H1 (cell line): ENCODE data around the gene SLC12A7. TPM values are rescaled to one million over a fixed set of nuclear protein-coding genes. Genes with fewer than 3 reads are reported as not detected.

ENCODE experiments used
- BCL11A ChIP-seq, 2 experiments: IDR thresholded peaks; one replicate each; pipeline ENCODE4 v1.6.1; 2011; ENCODE audit warnings: low read depth in 2 of 2, low read length in 2 of 2, mild to moderate bottlenecking in 2 of 2
- BRCA1 ChIP-seq: IDR thresholded peaks from 2 replicates; pipeline ENCODE4 v1.6.1; 2012; ENCODE audit warnings: low read depth, low read length, improper control_type of control experiment
- CREB1 ChIP-seq: IDR thresholded peaks from 2 replicates; pipeline ENCODE4 v1.6.1; 2012; ENCODE audit warnings: inconsistent platforms
- GABPA ChIP-seq: IDR thresholded peaks from 2 replicates; pipeline ENCODE4 v1.6.1; 2011; ENCODE audit warnings: mild to moderate bottlenecking, low read length, moderate library complexity, borderline replicate concordance; ENCODE audit not compliant: insufficient read depth
- NANOG ChIP-seq: IDR thresholded peaks from 2 replicates; pipeline ENCODE4 v1.6.1; 2011; ENCODE audit warnings: low read length, low read depth, mild to moderate bottlenecking, inconsistent platforms; ENCODE audit not compliant: insufficient read depth, poor library complexity, severe bottlenecking
- SIN3A ChIP-seq, 2 experiments: IDR thresholded peaks in 1 of 2; conservative IDR thresholded peaks in 1 of 2; 2 replicates each; pipeline ENCODE4 v1.6.1; 2011 to 2012; ENCODE audit warnings: low read length in 2 of 2, improper control_type of control experiment in 1 of 2, low read depth in 1 of 2, mild to moderate bottlenecking in 1 of 2
- TCF12 ChIP-seq: IDR thresholded peaks from 2 replicates; pipeline ENCODE4 v1.6.1; 2011; ENCODE audit warnings: low read depth, mild to moderate bottlenecking, low read length
- polyA plus RNA-seq, 7 experiments: library from polyadenylated mRNA; depleted of rRNA in 3 of 7; stranded (reverse) in 5 of 7; unstranded in 2 of 7; fragments of >200 nt in 5 of 7; fragments of 200-250 nt in 2 of 7; gene quantifications; 1 replicate in 5 of 7; 2 replicates in 1 of 7; 4 replicates in 1 of 7; pipeline versions ENCODE4 v1.2.1 to v1.2.3, GENCODE V29; 2011 to 2013; ENCODE audit warnings: missing spikeins in 2 of 7, mixed read lengths in 2 of 7
- total RNA-seq: library from RNA; stranded (reverse); fragmentation: NEBNext Ultra II Directional; extraction: Animal tissue kit (Norgen Biotek cat#: 25700); gene quantifications from 2 replicates; pipeline ENCODE4 v1.2.1, GENCODE V29; 2021
- TF ChIP-seq, protein P1 (sequence below): fragments of 300-600 bp; sonication (generic); IDR thresholded peaks from 2 replicates; pipeline ENCODE4 v1.7.1; 2012; ENCODE audit warnings: low read length, moderate library complexity, mild to moderate bottlenecking, inconsistent platforms; ENCODE audit not compliant: insufficient replicate concordance

Gene SLC12A7
- total and polyA plus RNA-seq, 2 of the 8 experiments (the other 6 are each of a cell fraction or from before 2014, with no cell fraction given) = 23.5 to 39.7 TPM

- TF ChIP-seq, protein P1, sequence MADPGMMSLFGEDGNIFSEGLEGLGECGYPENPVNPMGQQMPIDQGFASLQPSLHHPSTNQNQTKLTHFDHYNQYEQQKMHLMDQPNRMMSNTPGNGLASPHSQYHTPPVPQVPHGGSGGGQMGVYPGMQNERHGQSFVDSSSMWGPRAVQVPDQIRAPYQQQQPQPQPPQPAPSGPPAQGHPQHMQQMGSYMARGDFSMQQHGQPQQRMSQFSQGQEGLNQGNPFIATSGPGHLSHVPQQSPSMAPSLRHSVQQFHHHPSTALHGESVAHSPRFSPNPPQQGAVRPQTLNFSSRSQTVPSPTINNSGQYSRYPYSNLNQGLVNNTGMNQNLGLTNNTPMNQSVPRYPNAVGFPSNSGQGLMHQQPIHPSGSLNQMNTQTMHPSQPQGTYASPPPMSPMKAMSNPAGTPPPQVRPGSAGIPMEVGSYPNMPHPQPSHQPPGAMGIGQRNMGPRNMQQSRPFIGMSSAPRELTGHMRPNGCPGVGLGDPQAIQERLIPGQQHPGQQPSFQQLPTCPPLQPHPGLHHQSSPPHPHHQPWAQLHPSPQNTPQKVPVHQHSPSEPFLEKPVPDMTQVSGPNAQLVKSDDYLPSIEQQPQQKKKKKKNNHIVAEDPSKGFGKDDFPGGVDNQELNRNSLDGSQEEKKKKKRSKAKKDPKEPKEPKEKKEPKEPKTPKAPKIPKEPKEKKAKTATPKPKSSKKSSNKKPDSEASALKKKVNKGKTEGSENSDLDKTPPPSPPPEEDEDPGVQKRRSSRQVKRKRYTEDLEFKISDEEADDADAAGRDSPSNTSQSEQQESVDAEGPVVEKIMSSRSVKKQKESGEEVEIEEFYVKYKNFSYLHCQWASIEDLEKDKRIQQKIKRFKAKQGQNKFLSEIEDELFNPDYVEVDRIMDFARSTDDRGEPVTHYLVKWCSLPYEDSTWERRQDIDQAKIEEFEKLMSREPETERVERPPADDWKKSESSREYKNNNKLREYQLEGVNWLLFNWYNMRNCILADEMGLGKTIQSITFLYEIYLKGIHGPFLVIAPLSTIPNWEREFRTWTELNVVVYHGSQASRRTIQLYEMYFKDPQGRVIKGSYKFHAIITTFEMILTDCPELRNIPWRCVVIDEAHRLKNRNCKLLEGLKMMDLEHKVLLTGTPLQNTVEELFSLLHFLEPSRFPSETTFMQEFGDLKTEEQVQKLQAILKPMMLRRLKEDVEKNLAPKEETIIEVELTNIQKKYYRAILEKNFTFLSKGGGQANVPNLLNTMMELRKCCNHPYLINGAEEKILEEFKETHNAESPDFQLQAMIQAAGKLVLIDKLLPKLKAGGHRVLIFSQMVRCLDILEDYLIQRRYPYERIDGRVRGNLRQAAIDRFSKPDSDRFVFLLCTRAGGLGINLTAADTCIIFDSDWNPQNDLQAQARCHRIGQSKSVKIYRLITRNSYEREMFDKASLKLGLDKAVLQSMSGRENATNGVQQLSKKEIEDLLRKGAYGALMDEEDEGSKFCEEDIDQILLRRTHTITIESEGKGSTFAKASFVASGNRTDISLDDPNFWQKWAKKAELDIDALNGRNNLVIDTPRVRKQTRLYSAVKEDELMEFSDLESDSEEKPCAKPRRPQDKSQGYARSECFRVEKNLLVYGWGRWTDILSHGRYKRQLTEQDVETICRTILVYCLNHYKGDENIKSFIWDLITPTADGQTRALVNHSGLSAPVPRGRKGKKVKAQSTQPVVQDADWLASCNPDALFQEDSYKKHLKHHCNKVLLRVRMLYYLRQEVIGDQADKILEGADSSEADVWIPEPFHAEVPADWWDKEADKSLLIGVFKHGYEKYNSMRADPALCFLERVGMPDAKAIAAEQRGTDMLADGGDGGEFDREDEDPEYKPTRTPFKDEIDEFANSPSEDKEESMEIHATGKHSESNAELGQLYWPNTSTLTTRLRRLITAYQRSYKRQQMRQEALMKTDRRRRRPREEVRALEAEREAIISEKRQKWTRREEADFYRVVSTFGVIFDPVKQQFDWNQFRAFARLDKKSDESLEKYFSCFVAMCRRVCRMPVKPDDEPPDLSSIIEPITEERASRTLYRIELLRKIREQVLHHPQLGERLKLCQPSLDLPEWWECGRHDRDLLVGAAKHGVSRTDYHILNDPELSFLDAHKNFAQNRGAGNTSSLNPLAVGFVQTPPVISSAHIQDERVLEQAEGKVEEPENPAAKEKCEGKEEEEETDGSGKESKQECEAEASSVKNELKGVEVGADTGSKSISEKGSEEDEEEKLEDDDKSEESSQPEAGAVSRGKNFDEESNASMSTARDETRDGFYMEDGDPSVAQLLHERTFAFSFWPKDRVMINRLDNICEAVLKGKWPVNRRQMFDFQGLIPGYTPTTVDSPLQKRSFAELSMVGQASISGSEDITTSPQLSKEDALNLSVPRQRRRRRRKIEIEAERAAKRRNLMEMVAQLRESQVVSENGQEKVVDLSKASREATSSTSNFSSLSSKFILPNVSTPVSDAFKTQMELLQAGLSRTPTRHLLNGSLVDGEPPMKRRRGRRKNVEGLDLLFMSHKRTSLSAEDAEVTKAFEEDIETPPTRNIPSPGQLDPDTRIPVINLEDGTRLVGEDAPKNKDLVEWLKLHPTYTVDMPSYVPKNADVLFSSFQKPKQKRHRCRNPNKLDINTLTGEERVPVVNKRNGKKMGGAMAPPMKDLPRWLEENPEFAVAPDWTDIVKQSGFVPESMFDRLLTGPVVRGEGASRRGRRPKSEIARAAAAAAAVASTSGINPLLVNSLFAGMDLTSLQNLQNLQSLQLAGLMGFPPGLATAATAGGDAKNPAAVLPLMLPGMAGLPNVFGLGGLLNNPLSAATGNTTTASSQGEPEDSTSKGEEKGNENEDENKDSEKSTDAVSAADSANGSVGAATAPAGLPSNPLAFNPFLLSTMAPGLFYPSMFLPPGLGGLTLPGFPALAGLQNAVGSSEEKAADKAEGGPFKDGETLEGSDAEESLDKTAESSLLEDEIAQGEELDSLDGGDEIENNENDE = no peak
- TF ChIP-seq TCF12 = no peak
- no peak for TF ChIP-seq NANOG
- no peak for TF ChIP-seq CREB1
- no peak for TF ChIP-seq BCL11A (IDR thresholded peaks at IDR 0.05; ENCODE audit: low read depth in 2 of 2, low read length in 2 of 2)
- TF ChIP-seq GABPA = no peak
- no peak for TF ChIP-seq SIN3A (conservative IDR thresholded peaks at IDR 0.05 in 1 of 2, IDR thresholded peaks at IDR 0.05 in 1 of 2; ENCODE audit: low read depth in 1 of 2, low read length in 2 of 2)
- no peak for TF ChIP-seq BRCA1
These were observed 15.9 kb downstream of the SLC12A7 start (continued) for GRCh38 chr5:1095990-1096363.
